ENCODE results near the gene CTCFL. TPM values are rescaled to one million over a fixed set of nuclear protein-coding genes. Genes with fewer than 3 reads are reported as not detected.

CTCFL gene
- total RNA-seq: 0.15 TPM in 1 of 2 replicates, not detected in the other

GRCh38 chr20:57524511-57525176, at the start of gene CTCFL:
CTCFL (minus strand) TSS chr20:57525140; CDS start chr20:57524205, 935 bp downstream.

GRCh38 chr20:57560554-57561355, 35.8 kb upstream of the CTCFL start, which contains the start of gene PCK1:
PCK1 (plus strand) TSS chr20:57561110; CDS start chr20:57561412, 302 bp downstream.

Other genes with a start within 250 kb of the CTCFL start
- not detected in 2 replicates for gene SPO11, start 195.3 kb downstream of the CTCFL start, total RNA-seq
- gene RAE1, start 173.9 kb downstream of the CTCFL start, total RNA-seq: 30.9 and 33.6 TPM in 2 replicates
- 10.9 and 16.2 TPM in 2 replicates for gene RBM38, start 133.7 kb downstream of the CTCFL start, total RNA-seq
- gene PCK1, start 36.0 kb upstream of the CTCFL start, total RNA-seq: not detected in 2 replicates
- gene ZBP1, start 95.3 kb upstream of the CTCFL start, total RNA-seq: not detected in 2 replicates
- gene PMEPA1, start 184.9 kb upstream of the CTCFL start, total RNA-seq: 2.3 and 19.2 TPM in 2 replicates